ENCODE data around the gene SKP2. TPM values are rescaled to one million over a fixed set of nuclear protein-coding genes. Genes with fewer than 3 reads are reported as not detected.
"Not testable (repeated sequence)": the region's sequence is repeated elsewhere in the genome, so short reads cannot be mapped to it uniquely, and the experiment has no call there.

Gene SKP2
- 10 to 100 TPM; 48.0 to 56.8 TPM for total RNA-seq

- ATAC-seq (peak; percentile 99), DNase-seq (peak; percentile 98)
- intact Hi-C loops (cut with DNase I, micrococcal nuclease) = loop anchor here (1.0 to 5.0 kb wide), 6 partner anchors 91 to 1314 kb away; partner anchors contain the start of genes NIPBL (in 2 of the 2), BRIX1 (in 1 of the 2), DNAJC21 (in 1 of the 2) and NUP155 (in 1 of the 2)
- H3K36me3 Mint-ChIP-seq (ENCODE audit: low read depth) = peaks cover 35% of the 10 kb centered on the region
- H3K27ac Mint-ChIP-seq = peak within 1 kb of the TSS; percentile 91
- H3K4me3 Mint-ChIP-seq = peak within 1 kb of the TSS; percentile 97
- H3K4me1 Mint-ChIP-seq = peaks cover 55% of the 10 kb centered on the region
- ChIA-PET CTCF (interaction anchor here (0.6 to 3.6 kb wide), 8 partner anchors 12 to 1243 kb away, joined by 3 to 18 read pairs (median 4); partner anchors contain the start of gene NADK2), POLR2A (interaction anchor here (0.9 to 2.4 kb wide), 4 partner anchors 12 to 539 kb away, joined by 3 to 16 read pairs (median 6); partner anchors contain the start of gene NADK2)
- no peaks in the 10 kb centered on the region for H3K27me3 Mint-ChIP-seq
- H3K9me3 Mint-ChIP-seq (ENCODE audit: low read depth) = no peaks in the 10 kb centered on the region
These were observed at the start of gene SKP2, which contains the start of gene LMBRD2 for GRCh38 chr5:36151434-36152323. Gene SKP2, plus strand, starts transcription at chr5:36152111. Its CDS starts 152 bp downstream, at chr5:36152263. Gene LMBRD2, minus strand, starts transcription at chr5:36151887. Its CDS starts 8,538 bp downstream, at chr5:36143349.

- Mint-ChIP-seq H3K36me3 (ENCODE audit: low read depth) (peaks cover 23% of the 10 kb centered on the region), H3K9me3 (ENCODE audit: low read depth) (no peaks in the 10 kb centered on the region), H3K4me3 (no peak overlapping the region), H3K27me3 (no peaks in the 10 kb centered on the region), H3K4me1 (no peaks in the 10 kb centered on the region), H3K27ac (no peak overlapping the region)
- intact Hi-C loops (cut with DNase I, micrococcal nuclease) = no loop called here
- POLR2A ChIA-PET = no interaction called here
- ATAC-seq (no peak), DNase-seq (no peak)
- CTCF ChIA-PET = interaction anchor here (0.7 to 1.9 kb wide), 2 partner anchors 26 to 68 kb away, joined by 4 to 9 read pairs; no protein-coding TSS in a partner anchor
These were observed 46.1 kb upstream of the SKP2 start for GRCh38 chr5:36105819-36106218.

GRCh38 chr5:36108758-36109460 is 43.0 kb upstream of the SKP2 start:
- DNase-seq (no peak), ATAC-seq (no peak)
- no peak overlapping the region for H3K27ac Mint-ChIP-seq
- CTCF ChIA-PET = interaction anchor here (0.9 kb wide), 1 partner anchor 21 kb away, joined by 3 read pairs; no protein-coding TSS in a partner anchor
- H3K9me3 Mint-ChIP-seq (ENCODE audit: low read depth) = no peaks in the 10 kb centered on the region
- no peak overlapping the region for H3K4me3 Mint-ChIP-seq
- H3K27me3 Mint-ChIP-seq = no peaks in the 10 kb centered on the region
- POLR2A ChIA-PET = no interaction called here
- H3K36me3 Mint-ChIP-seq (ENCODE audit: low read depth) = peaks cover 27% of the 10 kb centered on the region
- intact Hi-C loops (cut with DNase I, micrococcal nuclease) = no loop called here
- H3K4me1 Mint-ChIP-seq = no peaks in the 10 kb centered on the region

- no peak for DNase-seq
- Mint-ChIP-seq H3K36me3 (ENCODE audit: low read depth) (peaks cover 26% of the 10 kb centered on the region), H3K27ac (no peak overlapping the region), H3K4me1 (no peaks in the 10 kb centered on the region), H3K4me3 (no peak overlapping the region), H3K27me3 (no peaks in the 10 kb centered on the region), H3K9me3 (ENCODE audit: low read depth) (no peaks in the 10 kb centered on the region)
- ChIA-PET CTCF (interaction anchor here (0.5 to 1.4 kb wide), 4 partner anchors 14 to 1401 kb away, joined by 3 to 5 read pairs (median 4); no protein-coding TSS in a partner anchor), POLR2A (no interaction called here)
- no peak for ATAC-seq
- intact Hi-C loops (cut with DNase I, micrococcal nuclease) = no loop called here
These were observed 40.7 kb upstream of the SKP2 start for GRCh38 chr5:36111238-36111637.

- ChIA-PET CTCF (interaction anchor here (1.4 to 2.1 kb wide), 2 partner anchors 12 to 15 kb away, joined by 5 to 6 read pairs; no protein-coding TSS in a partner anchor), POLR2A (no interaction called here)
- H3K27ac Mint-ChIP-seq = no peak overlapping the region
- H3K9me3 Mint-ChIP-seq (ENCODE audit: low read depth) = peaks cover 11% of the 10 kb centered on the region
- peak; percentile 30 for ATAC-seq
- no peak overlapping the region for H3K4me3 Mint-ChIP-seq
- H3K4me1 Mint-ChIP-seq = peaks cover 4% of the 10 kb centered on the region
- intact Hi-C loops (cut with DNase I, micrococcal nuclease) = no loop called here
- H3K36me3 Mint-ChIP-seq (ENCODE audit: low read depth) = peaks cover 43% of the 10 kb centered on the region
- H3K27me3 Mint-ChIP-seq = no peaks in the 10 kb centered on the region
- DNase-seq = no peak
These were observed 26.0 kb upstream of the SKP2 start for GRCh38 chr5:36125868-36126267.

GRCh38 chr5:36128795-36129194 is 23.1 kb upstream of the SKP2 start:
- no peak for ATAC-seq
- H3K4me3 Mint-ChIP-seq = no peak overlapping the region
- peaks cover 6% of the 10 kb centered on the region for H3K4me1 Mint-ChIP-seq
- H3K27ac Mint-ChIP-seq = no peak overlapping the region
- H3K27me3 Mint-ChIP-seq = no peaks in the 10 kb centered on the region
- ChIA-PET CTCF (no interaction called here), POLR2A (no interaction called here)
- H3K36me3 Mint-ChIP-seq (ENCODE audit: low read depth) = peaks cover 50% of the 10 kb centered on the region
- intact Hi-C loops (cut with DNase I, micrococcal nuclease) = no loop called here
- DNase-seq = no peak
- peaks cover 11% of the 10 kb centered on the region for H3K9me3 Mint-ChIP-seq (ENCODE audit: low read depth)

- H3K27ac Mint-ChIP-seq; ATAC-seq; CTCF ChIA-PET; H3K4me1 Mint-ChIP-seq; intact Hi-C loops (cut with DNase I, micrococcal nuclease); H3K4me3 Mint-ChIP-seq; H3K27me3 Mint-ChIP-seq; DNase-seq; POLR2A ChIA-PET: not testable (repeated sequence)
- H3K9me3 Mint-ChIP-seq (ENCODE audit: low read depth) = peaks cover 11% of the 10 kb centered on the region
- peaks cover 51% of the 10 kb centered on the region for H3K36me3 Mint-ChIP-seq (ENCODE audit: low read depth)
These were observed 22.2 kb upstream of the SKP2 start for GRCh38 chr5:36129666-36130065.

GRCh38 chr5:36133009-36133408 is 18.9 kb upstream of the SKP2 start:
- H3K27me3 Mint-ChIP-seq; ATAC-seq; H3K4me3 Mint-ChIP-seq; H3K4me1 Mint-ChIP-seq; H3K27ac Mint-ChIP-seq; DNase-seq; intact Hi-C loops (cut with DNase I, micrococcal nuclease): not testable (repeated sequence)
- POLR2A ChIA-PET = interaction anchor here (0.7 kb wide), 1 partner anchor 169 kb away, joined by 3 read pairs; no protein-coding TSS in a partner anchor
- CTCF ChIA-PET = interaction anchor here (1.1 kb wide), 1 partner anchor 19 kb away, joined by 3 read pairs; the partner anchor contains the start of genes LMBRD2 and SKP2
- Mint-ChIP-seq H3K9me3 (ENCODE audit: low read depth) (peaks cover 11% of the 10 kb centered on the region), H3K36me3 (ENCODE audit: low read depth) (peaks cover 46% of the 10 kb centered on the region)

- intact Hi-C loops (cut with DNase I, micrococcal nuclease) = no loop called here
- DNase-seq (no peak), ATAC-seq (no peak)
- Mint-ChIP-seq H3K27me3 (no peaks in the 10 kb centered on the region), H3K36me3 (ENCODE audit: low read depth) (peaks cover 46% of the 10 kb centered on the region), H3K27ac (no peak overlapping the region), H3K4me1 (peaks cover 2% of the 10 kb centered on the region), H3K4me3 (no peak overlapping the region), H3K9me3 (ENCODE audit: low read depth) (peaks cover 2% of the 10 kb centered on the region)
- POLR2A ChIA-PET = no interaction called here
- CTCF ChIA-PET = no interaction called here
These were observed 15.9 kb upstream of the SKP2 start for GRCh38 chr5:36135988-36136387.

GRCh38 chr5:36136581-36136980 is 15.3 kb upstream of the SKP2 start:
- POLR2A ChIA-PET = no interaction called here
- Mint-ChIP-seq H3K27me3 (no peaks in the 10 kb centered on the region), H3K36me3 (ENCODE audit: low read depth) (peaks cover 45% of the 10 kb centered on the region), H3K4me3 (no peak overlapping the region), H3K9me3 (ENCODE audit: low read depth) (peaks cover 2% of the 10 kb centered on the region), H3K27ac (no peak overlapping the region), H3K4me1 (no peaks in the 10 kb centered on the region)
- CTCF ChIA-PET = no interaction called here
- DNase-seq (no peak), ATAC-seq (no peak)
- intact Hi-C loops (cut with DNase I, micrococcal nuclease) = no loop called here

All from activated CD4-positive, alpha-beta T cell treated with anti-CD3 and anti-CD28 coated beads for 36 hours (primary cell).